GM12892 (cell line): ENCODE measurements around the gene KCNMB1. TPM values are rescaled to one million over a fixed set of nuclear protein-coding genes. Genes with fewer than 3 reads are reported as not detected.

Experiments used
- DNase-seq: peaks from one replicate; pipeline ENCODE4 v3.0.0; 2011; ENCODE audit not compliant: insufficient read length
- FAIRE-seq: peaks from 2 replicates; lab custom pipeline; 2011; peaks lifted over from hg19 to GRCh38; lab: Jason Lieb, UNC
- POLR2A ChIP-seq: IDR thresholded peaks from 2 replicates; pipeline ENCODE4 v1.6.1; 2011; ENCODE audit warnings: low read depth, low read length, control low read depth
- POLR2AphosphoS5 ChIP-seq: IDR thresholded peaks from 2 replicates; pipeline ENCODE4 v1.6.1; 2011; ENCODE audit warnings: low read depth, low read length, control low read depth
- TAF1 ChIP-seq: IDR thresholded peaks from 2 replicates; pipeline ENCODE4 v1.6.1; 2011; ENCODE audit warnings: low read depth, mild to moderate bottlenecking, control low read depth, low read length, borderline replicate concordance
- polyA plus RNA-seq: library from polyadenylated mRNA; unstranded; fragments of >200 nt; gene quantifications from one replicate; pipeline ENCODE4 v1.2.1, GENCODE V29; 2012; ENCODE audit warnings: missing spikeins, inconsistent platforms; ENCODE audit not compliant: missing spikeins

Gene KCNMB1
- polyA plus RNA-seq = 3.9 TPM

- TF ChIP-seq POLR2A (no peak), POLR2AphosphoS5 (no peak), TAF1 (no peak)
- FAIRE-seq (peak; percentile 75), DNase-seq (no peak)
Observed at GRCh38 chr5:170388818-170389549, at the start of gene KCNMB1. TSS of gene KCNMB1 (minus strand) at chr5:170389367. CDS start at chr5:170385447, 3,920 bp downstream.

GRCh38 chr5:170438581-170438980, 49.4 kb upstream of the KCNMB1 start:
- DNase-seq (no peak), FAIRE-seq (no peak)
- no peak for TF ChIP-seq TAF1
- TF ChIP-seq POLR2A = no peak
- TF ChIP-seq POLR2AphosphoS5 = no peak

GRCh38 chr5:170437621-170438375, 48.6 kb upstream of the KCNMB1 start:
- FAIRE-seq (no peak), DNase-seq (no peak)
- TF ChIP-seq POLR2A = no peak
- TF ChIP-seq TAF1 = no peak
- no peak for TF ChIP-seq POLR2AphosphoS5

- no peak for DNase-seq
- TF ChIP-seq POLR2A (no peak), TAF1 (no peak), POLR2AphosphoS5 (no peak)
- no peak for FAIRE-seq
Observed at GRCh38 chr5:170436335-170436734, 47.2 kb upstream of the KCNMB1 start.

- DNase-seq (peak; percentile 56), FAIRE-seq (peak; percentile 81)
- no peak for TF ChIP-seq POLR2AphosphoS5
- TF ChIP-seq TAF1 = no peak
- TF ChIP-seq POLR2A = no peak
Observed at GRCh38 chr5:170434966-170435605, 45.9 kb upstream of the KCNMB1 start.

- no peak for TF ChIP-seq POLR2A
- no peak for TF ChIP-seq POLR2AphosphoS5
- no peak for TF ChIP-seq TAF1
- DNase-seq = no peak
- no peak for FAIRE-seq
Observed at GRCh38 chr5:170432669-170433068, 43.5 kb upstream of the KCNMB1 start.

GRCh38 chr5:170431571-170431970, 42.4 kb upstream of the KCNMB1 start:
- DNase-seq = no peak
- TF ChIP-seq POLR2AphosphoS5 (no peak), POLR2A (no peak), TAF1 (no peak)
- no peak for FAIRE-seq

GRCh38 chr5:170430866-170431437, 41.8 kb upstream of the KCNMB1 start:
- FAIRE-seq (no peak), DNase-seq (no peak)
- no peak for TF ChIP-seq POLR2A
- no peak for TF ChIP-seq TAF1
- TF ChIP-seq POLR2AphosphoS5 = no peak

GRCh38 chr5:170430256-170430655, 41.1 kb upstream of the KCNMB1 start:
- no peak for TF ChIP-seq POLR2AphosphoS5
- no peak for TF ChIP-seq POLR2A
- DNase-seq = no peak
- FAIRE-seq = no peak

GRCh38 chr5:170429014-170429413, 39.8 kb upstream of the KCNMB1 start:
- TF ChIP-seq POLR2A (no peak), POLR2AphosphoS5 (no peak)
- DNase-seq (no peak), FAIRE-seq (no peak)

GRCh38 chr5:170427672-170428236, 38.6 kb upstream of the KCNMB1 start:
- no peak for FAIRE-seq
- no peak for TF ChIP-seq TAF1
- TF ChIP-seq POLR2AphosphoS5 = no peak
- DNase-seq = no peak

- TF ChIP-seq POLR2AphosphoS5 (no peak), POLR2A (no peak), TAF1 (no peak)
- DNase-seq = no peak
- FAIRE-seq = no peak
Observed at GRCh38 chr5:170426786-170427185, 37.6 kb upstream of the KCNMB1 start.
